HEK293T (cell line): ENCODE results near the gene GPC1.

Experiments
- CTCF ChIA-PET: fragments of 350-600 bp; formaldehyde crosslinking; extraction: SDS; loops from one replicate; lab custom pipeline; 2021; ENCODE audit warnings: antibody characterized with exemption, inconsistent platforms; lab: Yijun Ruan, JAX
- POLR2A ChIA-PET: fragments of 350-600 bp; formaldehyde crosslinking; extraction: SDS; loops from one replicate; lab custom pipeline; 2020; ENCODE audit warnings: antibody characterized with exemption, inconsistent platforms; lab: Yijun Ruan, JAX
- DNase-seq: peaks from one replicate; pipeline ENCODE4 v3.0.0; 2012; ENCODE audit warnings: mixed read lengths; ENCODE audit errors: extremely low spot score
- ARNT ChIP-seq: fragments of 450-650 bp; IDR thresholded peaks from 2 replicates; pipeline ENCODE4 v1.6.1; 2017; ENCODE audit warnings: mild to moderate bottlenecking
- BHLHE40 ChIP-seq: fragments of 450-650 bp; IDR thresholded peaks from 2 replicates; pipeline ENCODE4 v1.6.1; 2016; ENCODE audit warnings: mild to moderate bottlenecking, moderate library complexity, borderline replicate concordance
- CTBP1 ChIP-seq: fragments of 450-650 bp; IDR thresholded peaks from 2 replicates; pipeline ENCODE4 v1.6.1; 2016; ENCODE audit warnings: borderline replicate concordance
- ELF4 ChIP-seq: fragments of 450-650 bp; IDR thresholded peaks from 2 replicates; pipeline ENCODE4 v1.6.1; 2017; ENCODE audit warnings: antibody characterized with exemption
- FOXA1 ChIP-seq: fragments of 450-650 bp; IDR thresholded peaks from 2 replicates; pipeline ENCODE4 v1.6.1; 2016; ENCODE audit warnings: mild to moderate bottlenecking
- FOXK2 ChIP-seq: fragments of 450-650 bp; IDR thresholded peaks from 2 replicates; pipeline ENCODE4 v1.6.1; 2016; ENCODE audit warnings: mild to moderate bottlenecking
- FOXM1 ChIP-seq: fragments of 450-650 bp; IDR thresholded peaks from 2 replicates; pipeline ENCODE4 v1.6.1; 2017; ENCODE audit warnings: mild to moderate bottlenecking, borderline replicate concordance
- HDGF ChIP-seq: fragments of 450-650 bp; IDR thresholded peaks from 2 replicates; pipeline ENCODE4 v1.6.1; 2017; ENCODE audit warnings: antibody characterized with exemption, borderline replicate concordance
- L3MBTL2 ChIP-seq: fragments of 450-650 bp; conservative IDR thresholded peaks from 2 replicates; pipeline ENCODE4 v1.6.1; 2016; ENCODE audit warnings: mild to moderate bottlenecking
- LEF1 ChIP-seq: fragments of 450-650 bp; IDR thresholded peaks from 2 replicates; pipeline ENCODE4 v1.6.1; 2017; ENCODE audit warnings: mild to moderate bottlenecking, borderline replicate concordance
- NFRKB ChIP-seq: fragments of 450-650 bp; IDR thresholded peaks from 2 replicates; pipeline ENCODE4 v1.6.1; 2016; ENCODE audit warnings: mild to moderate bottlenecking, moderate library complexity
- SP1 ChIP-seq: fragments of 450-650 bp; IDR thresholded peaks from 2 replicates; pipeline ENCODE4 v1.6.1; 2017
- SUZ12 ChIP-seq: fragments of 450-650 bp; IDR thresholded peaks from 2 replicates; pipeline ENCODE4 v1.6.1; 2016; ENCODE audit warnings: mild to moderate bottlenecking
- TARDBP ChIP-seq: fragments of 450-650 bp; IDR thresholded peaks from 2 replicates; pipeline ENCODE4 v1.6.1; 2016
- ZNF384 ChIP-seq: fragments of 450-650 bp; IDR thresholded peaks from 2 replicates; pipeline ENCODE4 v1.6.1; 2016
- TF ChIP-seq, protein P1 (sequence below): fragments of 450-650 bp; IDR thresholded peaks from 2 replicates; pipeline ENCODE4 v1.6.1; 2016

GPC1 gene

DNA sequence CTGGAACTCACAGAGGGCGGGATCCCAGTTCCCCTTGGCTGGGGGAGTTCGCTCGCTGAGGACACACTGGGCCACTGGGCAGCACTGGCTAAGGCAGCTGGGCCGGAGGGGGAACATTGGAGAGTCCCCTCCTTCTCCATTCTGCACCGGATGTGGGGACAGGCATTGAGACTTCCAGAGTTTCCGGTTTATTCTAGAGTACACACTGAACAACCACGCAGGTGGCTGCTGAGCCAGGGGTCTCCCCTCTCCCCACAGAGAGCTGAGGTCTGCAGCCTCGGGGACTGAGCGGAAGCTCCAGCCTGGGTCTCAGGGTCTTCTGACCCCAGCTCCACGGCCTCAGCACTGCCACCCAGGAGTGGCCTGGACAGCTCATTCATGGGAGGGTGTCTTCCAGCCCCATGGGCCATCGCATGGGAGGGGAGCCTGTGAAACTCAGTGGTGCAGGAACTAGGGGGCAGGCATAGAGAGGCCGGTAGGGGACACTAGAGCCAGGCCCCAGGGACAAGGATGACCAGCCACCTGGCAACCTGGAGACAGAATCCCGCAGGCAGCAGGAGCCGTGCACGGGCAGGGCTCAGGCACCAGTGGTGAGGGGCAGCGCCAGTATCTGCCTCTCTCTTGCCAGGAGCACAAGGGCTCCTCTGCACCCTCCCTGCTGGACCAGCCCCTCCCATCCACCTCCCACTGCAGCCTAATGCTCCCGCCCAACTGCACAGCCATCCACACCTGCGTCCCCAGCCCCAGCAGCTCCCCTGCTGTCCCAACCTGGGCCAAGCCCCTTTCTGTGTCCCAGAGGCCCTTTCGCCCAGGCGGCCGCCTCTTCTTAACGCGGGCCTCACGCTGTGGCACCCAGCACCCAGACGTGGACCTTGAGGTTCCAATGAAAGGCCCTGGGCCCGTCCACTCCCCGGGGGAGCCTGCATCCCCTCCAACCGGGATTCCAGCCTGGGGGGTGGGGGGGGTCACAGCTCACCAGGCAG lies 45.1 kb upstream of the GPC1 start:
- no peak for TF ChIP-seq FOXK2
- no peak for TF ChIP-seq ELF4
- TF ChIP-seq SP1: no peak
- no peak for TF ChIP-seq CTBP1
- TF ChIP-seq ZNF384: no peak
- no peak for TF ChIP-seq SUZ12
- TF ChIP-seq HDGF: no peak
- TF ChIP-seq NFRKB: no peak
- no peak for TF ChIP-seq FOXA1
- no peak for TF ChIP-seq FOXM1
- no peak for TF ChIP-seq L3MBTL2
- no peak for TF ChIP-seq BHLHE40
- ChIA-PET POLR2A (no interaction called here), CTCF (interaction anchor here (0.6 kb wide), 1 partner anchor 59 kb away, joined by 3 read pairs; no protein-coding TSS in a partner anchor)
- DNase-seq: no peak

DNA sequence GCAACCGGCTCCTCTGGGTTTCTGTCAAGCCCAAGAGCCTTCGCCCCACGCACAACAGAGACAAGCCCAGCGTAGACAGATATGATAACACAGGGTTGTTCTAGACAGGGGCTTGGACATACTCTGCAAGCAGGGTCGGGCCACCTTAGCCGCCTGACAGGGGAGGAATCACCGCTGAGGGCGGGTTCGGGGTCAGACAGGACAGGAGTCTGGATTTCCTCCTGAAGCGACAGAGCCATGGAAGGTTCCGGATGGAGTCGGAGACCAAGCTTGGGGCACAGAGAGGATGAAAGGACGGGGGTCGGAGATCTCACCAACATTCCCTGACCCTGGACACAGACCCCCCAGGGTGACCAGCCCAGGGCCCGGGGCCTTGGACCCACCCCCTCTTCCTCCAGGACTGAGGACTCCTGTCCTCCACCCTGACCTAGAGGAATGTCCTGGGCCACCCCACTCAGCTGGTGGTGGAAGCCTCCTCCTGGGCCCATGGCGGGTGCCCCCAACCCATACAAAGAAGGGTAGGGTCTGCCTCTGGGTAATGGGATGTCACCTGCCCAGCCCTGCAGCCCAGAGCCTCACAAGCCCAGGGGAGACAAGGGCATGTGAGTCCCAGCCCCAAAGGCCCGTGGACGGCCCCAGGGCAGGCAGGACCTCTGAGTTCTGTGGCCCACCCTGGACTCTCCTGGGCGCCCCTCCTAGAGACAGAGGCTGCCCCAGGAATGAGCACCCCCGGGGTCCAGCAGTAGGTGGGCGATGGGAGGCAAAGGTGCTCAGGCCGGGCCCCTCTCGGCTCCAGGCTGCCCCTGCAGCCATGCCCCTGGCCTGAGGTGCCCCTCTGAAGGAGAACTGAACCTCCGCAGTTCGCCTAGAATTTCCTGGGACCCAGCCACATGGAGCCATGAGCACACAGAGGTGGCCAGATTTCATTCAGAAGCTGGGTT lies 44.1 kb upstream of the GPC1 start:
- TF ChIP-seq ARNT (no peak), HDGF (no peak), FOXK2 (no peak), FOXM1 (no peak), BHLHE40 (no peak), L3MBTL2 (no peak), NFRKB (no peak), SUZ12 (no peak)
- ChIA-PET POLR2A (no interaction called here), CTCF (interaction anchor here (0.6 kb wide), 1 partner anchor 60 kb away, joined by 3 read pairs; no protein-coding TSS in a partner anchor)
- DNase-seq: no peak

DNA sequence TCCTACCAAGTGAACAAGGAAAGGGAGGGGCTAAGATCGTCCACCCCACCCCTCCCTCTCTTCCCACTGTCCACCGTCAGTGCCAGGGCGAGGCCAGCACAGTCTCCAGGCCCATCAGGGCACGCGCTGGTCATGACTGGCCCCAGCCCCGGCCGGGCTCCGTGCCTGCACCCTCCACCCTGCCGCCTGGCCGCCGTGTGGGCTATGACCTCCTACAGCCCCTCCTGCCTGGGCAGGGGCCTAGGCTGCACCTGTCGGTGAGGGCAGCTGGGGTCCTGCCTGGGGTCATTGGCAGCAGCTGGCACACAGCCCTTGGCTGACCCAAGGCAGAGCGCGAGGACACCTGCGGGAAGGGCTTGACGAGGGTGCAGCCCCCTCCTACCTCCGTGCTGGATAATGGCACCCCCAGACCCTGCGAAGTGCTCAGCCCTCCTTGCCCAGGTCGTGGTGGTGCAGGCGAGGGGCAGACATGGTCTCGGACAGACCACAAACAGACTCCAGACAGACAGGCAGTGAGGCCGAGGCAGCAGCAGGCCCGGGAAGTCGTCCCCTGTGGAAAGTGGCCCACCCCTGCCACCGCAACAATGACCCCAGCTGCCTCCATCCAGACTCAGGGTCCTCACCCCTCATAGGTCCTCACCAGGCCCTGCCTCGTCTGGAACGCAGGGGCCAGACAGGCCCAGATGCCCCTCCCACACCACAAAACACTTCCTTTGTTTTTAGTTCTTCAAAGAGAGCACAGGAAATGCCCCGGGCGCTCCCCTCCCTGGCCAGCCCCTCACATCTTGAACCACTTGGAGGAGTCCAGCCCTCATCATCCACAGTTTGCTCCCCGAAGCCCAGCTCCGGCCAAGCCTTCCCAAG lies 43.1 kb upstream of the GPC1 start:
- ChIA-PET CTCF (no interaction called here), POLR2A (no interaction called here)
- TF ChIP-seq LEF1 (no peak), SP1 (no peak), ZNF384 (no peak), ARNT (no peak), NFRKB (no peak)
- no peak for DNase-seq

DNA sequence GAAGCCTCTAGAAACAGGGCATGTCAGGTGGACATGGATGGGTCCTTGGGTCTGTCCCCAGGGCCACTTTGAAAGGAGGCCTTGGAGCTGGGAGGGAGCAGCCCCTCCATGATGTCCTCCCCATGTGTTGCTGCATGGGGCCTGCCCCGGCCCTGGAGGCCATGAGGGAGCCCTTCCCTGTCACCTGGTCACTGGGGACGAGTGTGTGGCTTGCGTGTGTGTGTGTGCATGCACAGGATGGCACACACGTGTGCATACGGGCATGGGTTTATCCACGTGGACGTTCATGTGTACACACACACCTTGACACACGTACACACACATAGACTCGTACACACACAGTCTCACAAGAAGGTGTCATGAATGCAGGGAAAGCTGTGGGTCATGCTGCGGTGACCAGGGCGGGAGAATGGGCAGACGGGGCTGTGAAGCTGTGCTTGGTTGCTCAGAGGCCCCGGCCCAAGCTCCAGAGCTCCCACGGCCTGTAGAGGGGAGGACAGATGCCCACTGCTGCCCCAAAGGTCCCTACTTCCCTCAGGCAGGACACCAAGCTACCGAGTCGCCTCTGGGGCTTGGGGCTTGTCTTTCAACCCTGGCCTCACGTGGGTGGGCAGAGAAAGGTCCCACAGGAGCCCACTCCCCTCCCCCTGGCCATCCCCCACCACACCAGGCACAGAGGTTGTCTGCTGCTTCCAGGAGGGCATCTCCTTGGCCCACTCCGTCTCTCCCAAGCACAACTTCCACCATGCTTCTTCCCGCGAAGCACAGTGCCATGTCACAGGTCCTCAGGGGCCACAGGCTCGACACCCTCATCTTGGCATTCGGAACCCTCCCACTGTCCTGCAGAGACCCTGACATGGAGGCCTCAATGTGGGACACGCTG lies 42.3 kb upstream of the GPC1 start:
- ChIA-PET POLR2A (no interaction called here), CTCF (no interaction called here)
- no peak for DNase-seq
- TF ChIP-seq NFRKB (no peak), HDGF (no peak), TARDBP (no peak), L3MBTL2 (no peak), LEF1 (no peak), CTBP1 (no peak), BHLHE40 (no peak), ARNT (no peak), FOXK2 (no peak), ZNF384 (no peak), ELF4 (no peak), SUZ12 (no peak)

DNA sequence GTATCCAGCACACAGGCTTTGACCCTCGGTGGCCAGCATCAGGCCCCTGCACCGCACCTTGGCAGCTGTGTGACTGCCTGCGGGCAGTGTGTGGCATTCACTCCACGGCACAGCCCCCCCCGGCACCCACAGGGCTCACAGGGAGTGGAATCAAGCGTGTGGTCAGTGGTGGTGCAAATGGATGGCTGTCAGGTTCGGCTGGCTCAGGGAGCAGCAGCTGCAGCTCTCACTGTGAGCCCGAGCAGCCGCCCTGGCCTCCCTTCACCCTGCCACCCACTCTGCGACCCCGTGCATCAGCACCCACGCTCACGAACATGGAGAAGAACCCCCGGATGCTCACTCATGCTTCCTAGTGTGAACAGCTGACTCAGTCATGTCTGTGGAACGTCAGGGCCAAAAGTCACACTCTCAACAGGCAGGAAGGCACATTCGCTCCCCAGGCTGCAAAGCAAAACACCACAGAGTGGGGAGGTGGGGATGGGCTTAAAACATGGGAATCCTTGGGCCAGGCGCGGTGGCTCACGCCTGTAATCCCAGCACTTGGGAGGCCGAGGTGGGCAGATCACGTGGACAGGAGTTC lies 41.5 kb upstream of the GPC1 start:
- TF ChIP-seq FOXM1 (no peak), FOXK2 (no peak), TARDBP (no peak), SP1 (no peak), HDGF (no peak), NFRKB (no peak), L3MBTL2 (no peak), ELF4 (no peak), ZNF384 (no peak), SUZ12 (no peak), LEF1 (no peak), CTBP1 (no peak), BHLHE40 (no peak), ARNT (no peak), FOXA1 (no peak)
- TF ChIP-seq, protein P1, sequence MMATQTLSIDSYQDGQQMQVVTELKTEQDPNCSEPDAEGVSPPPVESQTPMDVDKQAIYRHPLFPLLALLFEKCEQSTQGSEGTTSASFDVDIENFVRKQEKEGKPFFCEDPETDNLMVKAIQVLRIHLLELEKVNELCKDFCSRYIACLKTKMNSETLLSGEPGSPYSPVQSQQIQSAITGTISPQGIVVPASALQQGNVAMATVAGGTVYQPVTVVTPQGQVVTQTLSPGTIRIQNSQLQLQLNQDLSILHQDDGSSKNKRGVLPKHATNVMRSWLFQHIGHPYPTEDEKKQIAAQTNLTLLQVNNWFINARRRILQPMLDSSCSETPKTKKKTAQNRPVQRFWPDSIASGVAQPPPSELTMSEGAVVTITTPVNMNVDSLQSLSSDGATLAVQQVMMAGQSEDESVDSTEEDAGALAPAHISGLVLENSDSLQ: no peak
- ChIA-PET CTCF (no interaction called here), POLR2A (no interaction called here)
- no peak for DNase-seq
